Duodenal mucosa (tissue), 2 donors: ENCODE results near the gene RBM8A.

Experiments
- H3K27ac ChIP-seq: one replicate; pipeline ENCODE4 v1.7.0; 2013; ENCODE audit warnings: low read depth, low read length
- H3K27me3 ChIP-seq, 2 donors: one replicate each; pipeline ENCODE4 v1.7.0; 2013; ENCODE audit warnings: low read length in 2 of 2, control low read depth in 1 of 2; ENCODE audit not compliant: insufficient read depth in 2 of 2, control insufficient read depth in 1 of 2
- H3K36me3 ChIP-seq, 2 donors: one replicate each; pipeline ENCODE4 v1.7.0; 2013; ENCODE audit warnings: low read length in 2 of 2, control low read depth in 1 of 2; ENCODE audit not compliant: insufficient read depth in 2 of 2, control insufficient read depth in 1 of 2
- H3K4me1 ChIP-seq, 2 donors: one replicate each; pipeline ENCODE4 v1.7.0; 2013; ENCODE audit warnings: low read length in 2 of 2, control low read depth in 1 of 2; ENCODE audit not compliant: insufficient read depth in 2 of 2, control insufficient read depth in 1 of 2
- H3K4me3 ChIP-seq, 2 donors: one replicate each; pipeline ENCODE4 v1.7.0; 2013; ENCODE audit warnings: low read length in 2 of 2, low read depth in 1 of 2
- H3K9ac ChIP-seq, 2 donors: one replicate each; pipeline ENCODE4 v1.7.0; 2013; ENCODE audit warnings: low read length in 2 of 2, low read depth in 1 of 2
- H3K9me3 ChIP-seq, 2 donors: one replicate each; pipeline ENCODE4 v1.7.0; 2013; ENCODE audit warnings: low read length in 2 of 2, control low read depth in 1 of 2; ENCODE audit not compliant: control insufficient read depth in 1 of 2

Gene RBM8A

DNA sequence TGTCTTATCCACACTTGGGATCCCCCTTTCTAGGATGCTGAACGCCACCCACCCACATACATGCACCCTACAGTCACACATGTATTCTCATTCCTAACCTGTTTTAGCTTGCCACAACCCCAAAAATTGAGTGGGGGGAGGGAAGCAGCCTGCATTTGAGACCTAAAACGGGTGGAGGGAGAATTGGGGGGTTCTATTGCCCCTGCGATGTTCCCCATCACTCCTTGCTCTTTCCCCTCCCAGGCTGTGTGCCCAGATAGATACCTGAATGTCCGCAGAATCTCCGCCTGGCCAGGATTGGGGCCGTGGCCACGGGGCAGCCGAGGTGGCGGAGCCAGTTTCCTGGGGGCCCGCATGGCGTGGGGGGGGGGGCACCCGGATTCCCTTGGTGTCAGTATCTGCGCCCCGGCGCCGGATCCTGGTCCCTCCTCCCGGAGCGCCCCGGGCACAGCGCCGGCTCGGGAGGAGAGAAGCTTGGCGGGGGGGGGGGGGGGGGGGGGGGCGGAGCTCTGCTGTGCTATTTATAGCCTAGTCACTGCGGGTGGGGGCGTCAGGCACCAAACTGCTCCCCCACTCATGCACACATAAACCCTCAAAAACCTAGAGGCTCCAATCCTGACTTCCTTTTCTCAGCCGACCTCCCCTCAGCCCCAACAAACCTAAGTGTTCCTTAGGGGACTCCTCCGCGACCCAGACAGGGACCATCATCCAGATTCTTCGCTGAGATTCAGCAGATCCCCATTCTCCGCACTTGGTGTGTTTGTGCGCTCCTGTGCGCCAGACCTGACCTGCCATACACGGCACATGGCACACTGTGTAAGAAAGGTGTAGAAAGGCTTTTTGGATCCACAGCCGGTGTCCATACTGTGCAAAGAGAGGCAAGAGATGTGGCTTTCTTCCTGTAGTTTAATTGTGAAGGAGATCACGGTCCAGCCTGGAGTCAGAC, 35.1 kb upstream of the RBM8A start:
- Histone ChIP-seq H3K4me3 (peak overlapping the region; percentile 77 to 79), H3K27ac (no peak overlapping the region), H3K27me3 (peaks cover 20 to 31% of the 10 kb centered on the region in 2 donors), H3K36me3 (no peaks in the 10 kb centered on the region), H3K9me3 (peaks cover 0 to 5% of the 10 kb centered on the region in 2 donors), H3K9ac (peak overlapping the region; percentile 57 to 84), H3K4me1 (peaks cover 43 to 57% of the 10 kb centered on the region in 2 donors)

GRCh38 chr1:145961425-145962156, 34.3 kb upstream of the RBM8A start:
- H3K27ac ChIP-seq, result no peak overlapping the region
- peak overlapping the region; percentile 77 to 79 for H3K4me3 ChIP-seq
- H3K27me3 ChIP-seq, result peaks cover 20 to 31% of the 10 kb centered on the region in 2 donors
- H3K36me3 ChIP-seq, result no peaks in the 10 kb centered on the region
- no peaks in the 10 kb centered on the region for H3K9me3 ChIP-seq
- peaks cover 43 to 61% of the 10 kb centered on the region in 2 donors for H3K4me1 ChIP-seq
- H3K9ac ChIP-seq, result peak overlapping the region; percentile 57 to 84

GRCh38 chr1:145961109-145961424, 33.8 kb upstream of the RBM8A start:
- Histone ChIP-seq H3K27me3 (peaks cover 20 to 31% of the 10 kb centered on the region in 2 donors), H3K27ac (peak overlapping the region; percentile 50), H3K9ac (peak overlapping the region; percentile 57 to 84), H3K9me3 (no peaks in the 10 kb centered on the region), H3K4me1 (peaks cover 43 to 66% of the 10 kb centered on the region in 2 donors), H3K4me3 (peak overlapping the region; percentile 77 to 79), H3K36me3 (no peaks in the 10 kb centered on the region)

DNA sequence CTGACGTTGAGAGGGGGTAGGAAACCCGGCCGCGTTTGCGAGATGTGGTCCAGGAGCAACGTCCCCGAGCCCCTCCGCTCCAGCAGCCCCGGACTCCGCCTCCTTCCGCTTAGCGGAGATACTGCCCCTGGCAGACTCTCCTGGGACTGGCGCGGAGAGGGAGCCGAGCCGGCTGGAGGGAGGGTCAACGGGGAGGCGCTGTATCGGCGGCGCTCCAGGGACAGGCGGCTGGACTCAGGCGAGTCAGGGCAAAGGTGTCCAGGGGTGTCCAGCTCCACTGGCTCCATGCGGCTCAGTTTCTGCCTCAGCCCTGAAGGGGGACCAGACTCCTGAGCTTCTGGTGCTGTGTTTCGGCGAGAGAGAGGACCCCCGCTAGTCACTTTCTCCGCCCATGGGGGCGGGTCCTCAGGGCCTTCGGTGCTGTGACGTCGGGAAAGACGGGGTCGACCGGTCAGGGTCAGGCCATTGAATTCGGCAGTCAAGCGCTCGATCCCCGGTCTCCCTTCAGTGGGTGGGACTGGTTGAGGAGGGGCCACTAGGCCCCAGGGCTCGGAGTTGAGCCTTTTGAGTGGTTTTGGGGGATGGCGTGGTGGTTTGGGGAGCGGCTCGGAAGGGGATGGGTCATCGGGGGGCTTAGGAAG, 33.3 kb upstream of the RBM8A start:
- Histone ChIP-seq H3K4me1 (peaks cover 46 to 71% of the 10 kb centered on the region in 2 donors), H3K27ac (peak overlapping the region; percentile 50), H3K9ac (peak overlapping the region; percentile 57 to 84), H3K9me3 (no peaks in the 10 kb centered on the region), H3K36me3 (no peaks in the 10 kb centered on the region), H3K4me3 (peak overlapping the region; percentile 77 to 79), H3K27me3 (peaks cover 20 to 31% of the 10 kb centered on the region in 2 donors)

- H3K9ac ChIP-seq, result no peak overlapping the region
- H3K27ac ChIP-seq, result peak overlapping the region; percentile 50
- no peaks in the 10 kb centered on the region for H3K36me3 ChIP-seq
- H3K4me3 ChIP-seq, result peak overlapping the region; percentile 77 to 79
- no peaks in the 10 kb centered on the region for H3K9me3 ChIP-seq
- peaks cover 20 to 31% of the 10 kb centered on the region in 2 donors for H3K27me3 ChIP-seq
- H3K4me1 ChIP-seq, result peaks cover 44 to 74% of the 10 kb centered on the region in 2 donors
Measured at GRCh38 chr1:145959957-145960467, 32.7 kb upstream of the RBM8A start.

- H3K27me3 ChIP-seq, result peaks cover 20 to 31% of the 10 kb centered on the region in 2 donors
- H3K36me3 ChIP-seq, result no peaks in the 10 kb centered on the region
- peak overlapping the region in 1 of 2 donors; percentile 8 for H3K4me3 ChIP-seq
- H3K9me3 ChIP-seq, result no peaks in the 10 kb centered on the region
- peaks cover 48 to 76% of the 10 kb centered on the region in 2 donors for H3K4me1 ChIP-seq
- H3K27ac ChIP-seq, result no peak overlapping the region
- no peak overlapping the region for H3K9ac ChIP-seq
Measured at GRCh38 chr1:145959333-145959732, 32.0 kb upstream of the RBM8A start.

GRCh38 chr1:145958734-145959133, 31.4 kb upstream of the RBM8A start:
- Histone ChIP-seq H3K36me3 (no peaks in the 10 kb centered on the region), H3K9ac (no peak overlapping the region), H3K27ac (no peak overlapping the region), H3K4me1 (peaks cover 42 to 70% of the 10 kb centered on the region in 2 donors), H3K9me3 (no peaks in the 10 kb centered on the region), H3K27me3 (peaks cover 20 to 31% of the 10 kb centered on the region in 2 donors), H3K4me3 (peak overlapping the region in 1 of 2 donors; percentile 47)

DNA sequence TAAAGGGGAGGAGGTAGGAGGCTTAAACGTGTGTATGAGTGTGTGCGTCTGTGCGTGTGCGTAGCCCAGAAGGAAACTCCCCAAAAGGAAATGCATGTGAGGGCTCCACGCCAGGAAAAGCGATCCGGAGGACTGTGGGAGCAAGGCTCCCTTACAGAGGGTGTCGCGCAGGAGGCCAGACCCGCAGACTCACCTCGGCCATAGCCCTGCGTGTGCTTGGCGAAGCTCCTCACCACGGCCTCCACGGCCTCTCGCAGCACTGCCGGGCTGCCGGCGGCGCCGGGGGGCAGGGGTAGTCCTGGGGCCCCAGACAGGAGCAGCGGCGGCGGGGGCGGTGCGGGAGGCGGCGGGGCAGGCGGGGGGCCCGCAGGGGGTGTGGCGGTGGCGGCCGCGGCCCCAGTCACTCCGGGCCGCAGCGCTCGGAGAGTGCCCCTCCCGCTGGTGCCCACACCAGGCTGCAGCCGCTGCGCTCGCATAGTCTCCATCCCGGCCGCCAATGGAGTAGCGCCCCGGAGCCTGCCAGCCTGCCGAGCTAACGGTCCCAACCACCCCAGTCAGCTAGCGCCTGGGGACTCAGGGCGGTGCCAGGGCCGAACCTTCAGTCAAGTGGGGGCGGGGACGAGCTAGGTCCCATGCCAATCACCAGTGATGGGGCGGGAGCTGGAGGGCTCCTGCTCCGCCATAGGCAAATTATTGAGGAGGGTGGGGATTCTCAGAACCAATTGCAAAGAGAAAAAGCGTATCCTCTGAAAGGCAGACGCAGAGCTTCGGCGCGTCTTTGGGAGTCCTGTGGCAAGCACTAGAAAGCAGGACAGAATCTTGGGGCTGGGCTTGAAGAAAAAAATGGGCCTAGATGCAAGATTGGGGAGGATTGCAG, 30.4 kb upstream of the RBM8A start, which contains the start of gene LIX1L:
Gene LIX1L (minus strand): TSS at position 575 of the 877 bp plus-strand sequence. CDS start 90 bp downstream, at position 485.
- H3K36me3 ChIP-seq, result no peaks in the 10 kb centered on the region
- H3K9me3 ChIP-seq, result no peaks in the 10 kb centered on the region
- H3K9ac ChIP-seq, result peak within 1 kb of the TSS; percentile 52 to 53
- peaks cover 20 to 31% of the 10 kb centered on the region in 2 donors for H3K27me3 ChIP-seq
- peak within 1 kb of the TSS; percentile 64 for H3K27ac ChIP-seq
- peaks cover 32 to 60% of the 10 kb centered on the region in 2 donors for H3K4me1 ChIP-seq
- peak within 1 kb of the TSS; percentile 62 to 67 for H3K4me3 ChIP-seq
